ENCODE results near the gene ERN1.

Gene ERN1

GRCh38 chr17:64155751-64156544 is 26.0 kb upstream of the ERN1 start:
- DNase-seq (ENCODE audit: insufficient read length) (no peak), FAIRE-seq (no peak)
- TF ChIP-seq POLR2AphosphoS5 (IDR thresholded peaks at IDR 0.05; ENCODE audit: low read depth, low read length) (no peak), TAF1 (IDR thresholded peaks at IDR 0.05; ENCODE audit: borderline replicate concordance, low read depth, low read length) (no peak), POLR2A (IDR thresholded peaks at IDR 0.05; ENCODE audit: low read depth, low read length) (no peak)

- no peak for TF ChIP-seq TAF1 (IDR thresholded peaks at IDR 0.05; ENCODE audit: borderline replicate concordance, low read depth, low read length)
- no peak for TF ChIP-seq POLR2AphosphoS5 (IDR thresholded peaks at IDR 0.05; ENCODE audit: low read depth, low read length)
- TF ChIP-seq POLR2A (IDR thresholded peaks at IDR 0.05; ENCODE audit: low read depth, low read length) = no peak
- no peak for DNase-seq (ENCODE audit: insufficient read length)
- FAIRE-seq = no peak
Measured at GRCh38 chr17:64155129-64155528, 25.2 kb upstream of the ERN1 start.

- FAIRE-seq = no peak
- DNase-seq (ENCODE audit: insufficient read length) = no peak
- no peak for TF ChIP-seq TAF1 (IDR thresholded peaks at IDR 0.05; ENCODE audit: borderline replicate concordance, low read depth, low read length)
- TF ChIP-seq POLR2A (IDR thresholded peaks at IDR 0.05; ENCODE audit: low read depth, low read length) = no peak
- TF ChIP-seq POLR2AphosphoS5 (IDR thresholded peaks at IDR 0.05; ENCODE audit: low read depth, low read length) = no peak
Measured at GRCh38 chr17:64154717-64155116, 24.8 kb upstream of the ERN1 start.

- no peak for DNase-seq (ENCODE audit: insufficient read length)
- FAIRE-seq = no peak
- no peak for TF ChIP-seq POLR2A (IDR thresholded peaks at IDR 0.05; ENCODE audit: low read depth, low read length)
- no peak for TF ChIP-seq TAF1 (IDR thresholded peaks at IDR 0.05; ENCODE audit: borderline replicate concordance, low read depth, low read length)
- no peak for TF ChIP-seq POLR2AphosphoS5 (IDR thresholded peaks at IDR 0.05; ENCODE audit: low read depth, low read length)
Measured at GRCh38 chr17:64154313-64154695, 24.4 kb upstream of the ERN1 start.

GRCh38 chr17:64153565-64154312 is 23.8 kb upstream of the ERN1 start:
- no peak for FAIRE-seq
- TF ChIP-seq POLR2A (IDR thresholded peaks at IDR 0.05; ENCODE audit: low read depth, low read length) (no peak), POLR2AphosphoS5 (IDR thresholded peaks at IDR 0.05; ENCODE audit: low read depth, low read length) (no peak), TAF1 (IDR thresholded peaks at IDR 0.05; ENCODE audit: borderline replicate concordance, low read depth, low read length) (no peak)
- no peak for DNase-seq (ENCODE audit: insufficient read length)

- DNase-seq (ENCODE audit: insufficient read length) (no peak), FAIRE-seq (no peak)
- TF ChIP-seq POLR2A (IDR thresholded peaks at IDR 0.05; ENCODE audit: low read depth, low read length) = no peak
Measured at GRCh38 chr17:64152428-64153125, 22.6 kb upstream of the ERN1 start.

- FAIRE-seq = no peak
- TF ChIP-seq TAF1 (IDR thresholded peaks at IDR 0.05; ENCODE audit: borderline replicate concordance, low read depth, low read length) = no peak
- TF ChIP-seq POLR2AphosphoS5 (IDR thresholded peaks at IDR 0.05; ENCODE audit: low read depth, low read length) = no peak
- TF ChIP-seq POLR2A (IDR thresholded peaks at IDR 0.05; ENCODE audit: low read depth, low read length) = no peak
- no peak for DNase-seq (ENCODE audit: insufficient read length)
Measured at GRCh38 chr17:64151016-64151368, 21.0 kb upstream of the ERN1 start.

GRCh38 chr17:64150237-64151015 is 20.5 kb upstream of the ERN1 start:
- FAIRE-seq (no peak), DNase-seq (ENCODE audit: insufficient read length) (no peak)
- TF ChIP-seq TAF1 (IDR thresholded peaks at IDR 0.05; ENCODE audit: borderline replicate concordance, low read depth, low read length) (no peak), POLR2AphosphoS5 (IDR thresholded peaks at IDR 0.05; ENCODE audit: low read depth, low read length) (no peak), POLR2A (IDR thresholded peaks at IDR 0.05; ENCODE audit: low read depth, low read length) (no peak)

- no peak for FAIRE-seq
- no peak for DNase-seq (ENCODE audit: insufficient read length)
- TF ChIP-seq POLR2AphosphoS5 (IDR thresholded peaks at IDR 0.05; ENCODE audit: low read depth, low read length) (no peak), TAF1 (IDR thresholded peaks at IDR 0.05; ENCODE audit: borderline replicate concordance, low read depth, low read length) (no peak), POLR2A (IDR thresholded peaks at IDR 0.05; ENCODE audit: low read depth, low read length) (no peak)
Measured at GRCh38 chr17:64149196-64149595, 19.3 kb upstream of the ERN1 start.

GRCh38 chr17:64148699-64149098 is 18.8 kb upstream of the ERN1 start:
- no peak for FAIRE-seq
- no peak for TF ChIP-seq TAF1 (IDR thresholded peaks at IDR 0.05; ENCODE audit: borderline replicate concordance, low read depth, low read length)
- no peak for TF ChIP-seq POLR2AphosphoS5 (IDR thresholded peaks at IDR 0.05; ENCODE audit: low read depth, low read length)
- TF ChIP-seq POLR2A (IDR thresholded peaks at IDR 0.05; ENCODE audit: low read depth, low read length) = no peak
- DNase-seq (ENCODE audit: insufficient read length) = no peak

GRCh38 chr17:64148017-64148631 is 18.2 kb upstream of the ERN1 start:
- FAIRE-seq (no peak), DNase-seq (ENCODE audit: insufficient read length) (no peak)
- no peak for TF ChIP-seq TAF1 (IDR thresholded peaks at IDR 0.05; ENCODE audit: borderline replicate concordance, low read depth, low read length)
- peak; percentile 58 for TF ChIP-seq POLR2A (IDR thresholded peaks at IDR 0.05; ENCODE audit: low read depth, low read length)
- peak; percentile 66; the same call in 1 of the 2 replicates for TF ChIP-seq POLR2AphosphoS5 (IDR thresholded peaks at IDR 0.05; ENCODE audit: low read depth, low read length)

All from GM12892 (cell line).